Calu3 (cell line): ENCODE measurements around the gene ATP2B1. TPM values are rescaled to one million over a fixed set of nuclear protein-coding genes. Genes with fewer than 3 reads are reported as not detected.

Experiments
- BruUV-seq: library from RNA; stranded (reverse); fragments of 400-500 nt; replicated peaks from 2 replicates; lab custom pipeline; 2021; lab: Mats Ljungman, UMichigan
- CTCF ChIA-PET: fragments of 300-600 bp; sonication (Branson Sonifier 250); formaldehyde crosslinking; loops from one replicate; lab custom pipeline; 2022; ENCODE audit warnings: antibody characterized with exemption; lab: Charles Lee
- DNase-seq: peaks from one replicate; pipeline ENCODE4 v3.0.0; 2022
- H3K27ac Mint-ChIP-seq: one replicate; pipeline ENCODE4 v1.8.0; 2022; ENCODE audit warnings: mixed read lengths; ENCODE audit not compliant: unreplicated experiment
- H3K27me3 Mint-ChIP-seq: one replicate; pipeline ENCODE4 v1.8.0; 2022; ENCODE audit warnings: mixed read lengths; ENCODE audit not compliant: unreplicated experiment
- H3K36me3 Mint-ChIP-seq: one replicate; pipeline ENCODE4 v1.8.0; 2022; ENCODE audit warnings: mild to moderate bottlenecking, moderate library complexity, mixed read lengths; ENCODE audit not compliant: insufficient read depth, unreplicated experiment
- H3K4me1 Mint-ChIP-seq: one replicate; pipeline ENCODE4 v1.8.0; 2022; ENCODE audit warnings: mild to moderate bottlenecking, low read depth, mixed read lengths; ENCODE audit not compliant: unreplicated experiment
- H3K4me3 Mint-ChIP-seq: one replicate; pipeline ENCODE4 v1.8.0; 2022; ENCODE audit warnings: mild to moderate bottlenecking, low read depth, moderate library complexity, mixed read lengths; ENCODE audit not compliant: unreplicated experiment
- H3K9me3 Mint-ChIP-seq: one replicate; pipeline ENCODE4 v1.8.0; 2022; ENCODE audit warnings: low read depth, mixed read lengths; ENCODE audit not compliant: unreplicated experiment
- CTCF ChIP-seq: fragments of 200-600 bp; IDR thresholded peaks from one replicate; pipeline ENCODE4 v1.8.0; 2022; ENCODE audit warnings: antibody characterized with exemption; ENCODE audit not compliant: unreplicated experiment
- intact Hi-C: fragments of 100-400 bp; cut with micrococcal nuclease; formaldehyde crosslinking; loops from one replicate; pipeline ENCODE4 v1.10.0; 2022; ENCODE audit not compliant: unreplicated experiment
- total RNA-seq: library from RNA; stranded (reverse); gene quantifications from 2 replicates; pipeline ENCODE4 v1.2.3, GENCODE V29; 2022

The ATP2B1 gene
- total RNA-seq, 1 experiment from 2014 or later = 73.6 TPM

GRCh38 chr12:89664441-89664840 lies 44.2 kb downstream of the ATP2B1 start:
- no peak for DNase-seq
- TF ChIP-seq CTCF = no peak
- intact Hi-C loops = no loop called here
- Mint-ChIP-seq H3K27me3 (no peaks in the 10 kb centered on the region), H3K4me3 (no peak overlapping the region), H3K9me3 (peaks cover 10% of the 10 kb centered on the region), H3K4me1 (peaks cover 39% of the 10 kb centered on the region), H3K36me3 (no peaks in the 10 kb centered on the region), H3K27ac (no peak overlapping the region)
- CTCF ChIA-PET = interaction anchor here (1.7 to 2.0 kb wide), 2 partner anchors 10 to 31 kb away, joined by 3 to 6 read pairs; no protein-coding TSS in a partner anchor
- BruUV-seq = no TSS peak

- Mint-ChIP-seq H3K9me3 (peaks cover 10% of the 10 kb centered on the region), H3K4me1 (peaks cover 39% of the 10 kb centered on the region), H3K4me3 (no peak overlapping the region), H3K36me3 (no peaks in the 10 kb centered on the region), H3K27me3 (no peaks in the 10 kb centered on the region), H3K27ac (peak overlapping the region; percentile 15)
- intact Hi-C loops = no loop called here
- no peak for TF ChIP-seq CTCF
- no TSS peak for BruUV-seq
- no peak for DNase-seq
- CTCF ChIA-PET = interaction anchor here (0.5 to 2.0 kb wide), 3 partner anchors 11 to 31 kb away, joined by 3 to 6 read pairs (median 3); no protein-coding TSS in a partner anchor
Measured at GRCh38 chr12:89663577-89664357, 44.9 kb downstream of the ATP2B1 start.

- BruUV-seq = no TSS peak
- Mint-ChIP-seq H3K4me3 (no peak overlapping the region), H3K36me3 (no peaks in the 10 kb centered on the region), H3K27me3 (no peaks in the 10 kb centered on the region), H3K27ac (no peak overlapping the region), H3K9me3 (peaks cover 10% of the 10 kb centered on the region), H3K4me1 (peaks cover 48% of the 10 kb centered on the region)
- CTCF ChIA-PET = interaction anchor here (1.7 to 2.0 kb wide), 2 partner anchors 12 to 29 kb away, joined by 3 to 6 read pairs; no protein-coding TSS in a partner anchor
- TF ChIP-seq CTCF = no peak
- no peak for DNase-seq
- intact Hi-C loops = no loop called here
Measured at GRCh38 chr12:89662623-89663022, 46.0 kb downstream of the ATP2B1 start.

- Mint-ChIP-seq H3K4me1 (peaks cover 48% of the 10 kb centered on the region), H3K9me3 (peaks cover 6% of the 10 kb centered on the region), H3K4me3 (no peak overlapping the region), H3K27ac (no peak overlapping the region), H3K27me3 (no peaks in the 10 kb centered on the region), H3K36me3 (no peaks in the 10 kb centered on the region)
- BruUV-seq = no TSS peak
- DNase-seq = no peak
- intact Hi-C loops = no loop called here
- no peak for TF ChIP-seq CTCF
- CTCF ChIA-PET = no interaction called here
Measured at GRCh38 chr12:89661706-89662330, 46.8 kb downstream of the ATP2B1 start.
